ENCODE measurements around the gene SNRPB2. TPM values are rescaled to one million over a fixed set of nuclear protein-coding genes. Genes with fewer than 3 reads are reported as not detected.

Gene SNRPB2
- total RNA-seq, 1 experiment from 2014 or later = 82.2 TPM

DNA sequence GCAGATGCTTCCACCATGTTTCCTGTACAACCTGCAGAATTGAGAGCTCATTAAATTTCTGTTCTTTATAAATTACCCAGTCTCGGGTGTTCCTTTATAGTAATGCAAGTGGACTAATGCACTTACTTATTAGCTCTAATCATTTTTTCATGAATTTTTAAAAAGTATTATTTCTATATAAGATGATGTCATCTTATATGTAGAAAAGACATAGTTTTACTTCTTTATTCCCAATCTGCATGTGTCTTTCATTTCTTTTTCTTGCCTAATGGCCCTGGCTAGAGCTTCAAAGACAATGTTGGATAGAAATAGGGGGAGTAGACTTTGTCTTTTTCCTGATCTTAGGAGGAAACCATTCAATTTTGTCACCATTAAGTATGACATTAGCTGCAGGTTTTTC is 46.1 kb downstream of the SNRPB2 start:
- in situ Hi-C loops (cut with HindIII; ENCODE audit: low sequenced_read_pairs) = no loop called here
- DNase-seq (ENCODE audit: low spot score) = no peak

DNA sequence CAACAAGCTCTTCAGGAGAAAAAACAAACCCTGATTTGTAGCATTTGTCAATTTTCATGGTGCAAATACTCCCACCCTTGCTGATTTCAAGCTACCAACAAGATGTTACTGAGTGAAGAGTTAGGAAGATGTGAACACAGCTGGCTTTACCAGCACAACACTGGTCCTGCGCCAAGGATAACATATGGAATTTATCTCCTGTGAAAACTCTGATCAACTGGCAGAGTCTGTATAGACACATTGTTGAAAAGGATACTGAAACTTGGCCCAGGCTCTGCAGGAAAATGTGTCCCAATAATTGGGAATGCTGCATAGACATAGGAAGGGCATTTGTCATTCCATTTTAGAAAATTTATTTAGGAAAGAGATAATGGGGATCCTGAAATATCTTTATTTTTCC is 47.3 kb downstream of the SNRPB2 start:
- DNase-seq (ENCODE audit: low spot score) = no peak
- in situ Hi-C loops (cut with HindIII; ENCODE audit: low sequenced_read_pairs) = no loop called here

DNA sequence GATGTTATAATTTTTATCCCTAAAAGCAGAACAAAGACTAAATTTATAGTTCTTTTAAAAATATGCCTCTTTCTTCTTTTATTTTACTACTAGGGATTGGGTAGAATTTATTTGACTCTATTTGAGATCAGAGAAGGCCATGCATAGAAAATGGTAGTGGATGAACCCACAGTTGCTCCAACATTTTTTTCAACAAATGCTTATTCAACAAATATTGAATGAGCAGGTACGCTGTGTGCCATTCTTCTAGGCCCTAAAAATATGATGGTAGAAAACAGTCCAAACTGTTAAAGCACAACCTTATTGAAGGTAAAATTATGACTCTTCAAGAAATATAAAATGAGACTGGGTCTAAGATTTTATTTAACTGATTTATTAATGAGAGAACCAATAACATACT is 48.3 kb downstream of the SNRPB2 start:
- DNase-seq (ENCODE audit: low spot score) = no peak
- in situ Hi-C loops (cut with HindIII; ENCODE audit: low sequenced_read_pairs) = no loop called here

DNA sequence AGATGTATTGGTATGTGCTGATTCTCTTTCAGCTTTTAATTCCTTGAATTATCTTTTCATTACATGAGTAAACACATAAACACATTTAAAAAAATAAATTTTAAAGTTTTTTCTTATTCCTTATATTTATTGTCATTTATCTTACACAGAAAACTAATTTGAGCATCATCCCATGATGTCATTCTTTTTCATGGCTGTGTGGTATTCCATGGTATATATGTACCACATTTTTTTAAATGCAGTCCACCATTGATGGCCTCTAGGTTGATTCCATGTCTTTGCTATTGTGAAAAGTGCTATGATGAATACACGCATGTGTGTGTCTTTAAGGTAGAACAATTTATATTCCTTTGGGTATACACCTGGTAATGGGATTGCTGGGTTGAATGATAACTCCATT is 51.7 kb downstream of the SNRPB2 start:
- DNase-seq (ENCODE audit: low spot score) = no peak
- in situ Hi-C loops (cut with HindIII; ENCODE audit: low sequenced_read_pairs) = no loop called here

DNA sequence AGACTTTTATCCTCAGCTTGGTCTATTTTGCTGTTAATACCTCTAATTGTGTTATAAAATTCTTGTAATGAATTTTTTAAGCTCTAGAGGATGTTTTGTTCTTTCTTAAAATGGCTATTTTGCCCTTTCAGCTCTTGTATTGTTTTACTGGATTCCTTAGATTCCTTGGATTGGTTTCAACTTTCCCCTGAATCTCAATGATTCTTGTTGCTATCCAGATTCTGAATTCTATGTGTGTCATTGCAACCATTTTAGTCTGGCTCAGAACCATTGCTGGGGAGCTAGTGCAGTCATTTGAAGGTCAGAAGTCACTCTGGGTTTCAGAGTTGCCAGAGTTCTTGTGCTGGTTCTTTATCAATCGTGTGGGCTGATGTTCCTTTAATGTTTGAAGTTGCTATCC is 55.4 kb downstream of the SNRPB2 start:
- in situ Hi-C loops (cut with HindIII; ENCODE audit: low sequenced_read_pairs) = no loop called here
- no peak for DNase-seq (ENCODE audit: low spot score)

Other genes starting within 250 kb of the SNRPB2 start
- 5.4 and 23.7 TPM in 2 replicates for gene KIF16B, start 156.6 kb upstream of the SNRPB2 start, total RNA-seq (2014; rRNA removed; shearing (Covaris generic))
- not detected in 2 replicates for gene OTOR, start 18.3 kb downstream of the SNRPB2 start, total RNA-seq (2014; rRNA removed; shearing (Covaris generic))

Data from G401 (cell line).